Measurements from ENCODE around the gene CCDC13.

The CCDC13 gene

DNA sequence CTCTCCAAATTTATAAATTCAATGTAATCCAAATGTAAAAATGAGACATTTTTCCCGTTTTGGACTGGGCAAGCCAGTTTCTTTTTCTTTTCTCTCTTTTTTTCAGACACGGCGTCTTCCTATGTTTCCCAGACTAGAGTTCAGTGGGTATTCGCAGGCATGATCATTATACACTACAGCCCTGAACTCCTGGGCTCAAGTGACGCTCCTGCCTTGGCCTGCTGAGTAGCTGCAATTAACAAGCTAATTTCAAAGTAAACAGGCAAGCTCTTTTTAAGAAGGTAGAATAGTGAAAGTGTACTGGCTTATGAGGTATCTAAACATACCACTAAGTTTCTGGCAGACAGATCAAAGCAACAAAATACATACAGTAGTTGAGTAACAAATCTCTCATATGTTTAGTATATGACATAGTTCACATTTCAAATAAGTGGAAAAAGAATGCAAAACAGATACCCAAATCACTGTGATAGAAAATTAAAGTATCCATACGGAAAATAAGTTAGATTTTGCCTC lies 17.7 kb upstream of the CCDC13 start:
- TF ChIP-seq, protein P1, sequence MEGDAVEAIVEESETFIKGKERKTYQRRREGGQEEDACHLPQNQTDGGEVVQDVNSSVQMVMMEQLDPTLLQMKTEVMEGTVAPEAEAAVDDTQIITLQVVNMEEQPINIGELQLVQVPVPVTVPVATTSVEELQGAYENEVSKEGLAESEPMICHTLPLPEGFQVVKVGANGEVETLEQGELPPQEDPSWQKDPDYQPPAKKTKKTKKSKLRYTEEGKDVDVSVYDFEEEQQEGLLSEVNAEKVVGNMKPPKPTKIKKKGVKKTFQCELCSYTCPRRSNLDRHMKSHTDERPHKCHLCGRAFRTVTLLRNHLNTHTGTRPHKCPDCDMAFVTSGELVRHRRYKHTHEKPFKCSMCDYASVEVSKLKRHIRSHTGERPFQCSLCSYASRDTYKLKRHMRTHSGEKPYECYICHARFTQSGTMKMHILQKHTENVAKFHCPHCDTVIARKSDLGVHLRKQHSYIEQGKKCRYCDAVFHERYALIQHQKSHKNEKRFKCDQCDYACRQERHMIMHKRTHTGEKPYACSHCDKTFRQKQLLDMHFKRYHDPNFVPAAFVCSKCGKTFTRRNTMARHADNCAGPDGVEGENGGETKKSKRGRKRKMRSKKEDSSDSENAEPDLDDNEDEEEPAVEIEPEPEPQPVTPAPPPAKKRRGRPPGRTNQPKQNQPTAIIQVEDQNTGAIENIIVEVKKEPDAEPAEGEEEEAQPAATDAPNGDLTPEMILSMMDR (IDR thresholded peaks at IDR 0.05; ENCODE audit: extremely low read depth, missing control alignments): no peak
- no peak for DNase-seq (ENCODE audit: low spot score)

DNA sequence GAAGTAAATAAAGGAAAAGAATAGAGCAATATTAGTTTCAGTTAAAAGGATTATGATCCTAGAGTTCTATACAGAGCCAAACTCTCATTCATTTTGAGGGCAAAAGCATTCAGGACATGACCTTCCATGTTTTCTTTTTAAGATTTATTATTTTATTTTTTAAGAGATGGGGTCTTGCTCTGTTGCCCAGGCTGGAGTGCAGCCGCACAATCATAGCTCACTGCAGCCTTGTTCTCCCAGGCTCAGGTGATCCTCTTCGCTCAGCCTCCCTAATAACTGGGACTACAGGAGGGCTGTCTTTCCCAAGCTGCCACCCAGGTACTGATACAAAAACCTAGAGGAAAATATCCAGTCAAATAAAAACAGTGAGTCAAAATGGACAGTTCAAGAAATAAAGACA lies 13.6 kb upstream of the CCDC13 start:
- DNase-seq (ENCODE audit: low spot score): no peak
- TF ChIP-seq, protein P1 (IDR thresholded peaks at IDR 0.05; ENCODE audit: extremely low read depth, missing control alignments): no peak

DNA sequence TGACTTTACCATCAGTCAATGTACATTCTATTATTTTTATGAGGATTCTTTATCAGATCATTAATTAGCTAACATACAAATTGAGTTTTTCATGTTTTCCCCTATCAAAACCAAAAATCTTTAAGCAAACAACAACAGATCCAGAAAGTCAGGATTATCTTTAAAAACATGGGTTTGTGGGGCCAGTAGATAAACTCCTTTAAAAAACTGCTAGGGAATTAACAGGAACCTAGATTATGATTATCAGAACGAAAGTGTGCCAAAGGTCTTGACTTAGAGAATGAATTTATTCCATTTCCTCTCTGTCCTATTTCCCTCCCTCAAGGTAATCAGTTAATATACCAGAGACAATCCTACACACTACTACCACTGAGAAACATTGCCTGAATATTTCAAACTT lies 13.2 kb upstream of the CCDC13 start:
- TF ChIP-seq, protein P1 (IDR thresholded peaks at IDR 0.05; ENCODE audit: extremely low read depth, missing control alignments): no peak
- no peak for DNase-seq (ENCODE audit: low spot score)

DNA sequence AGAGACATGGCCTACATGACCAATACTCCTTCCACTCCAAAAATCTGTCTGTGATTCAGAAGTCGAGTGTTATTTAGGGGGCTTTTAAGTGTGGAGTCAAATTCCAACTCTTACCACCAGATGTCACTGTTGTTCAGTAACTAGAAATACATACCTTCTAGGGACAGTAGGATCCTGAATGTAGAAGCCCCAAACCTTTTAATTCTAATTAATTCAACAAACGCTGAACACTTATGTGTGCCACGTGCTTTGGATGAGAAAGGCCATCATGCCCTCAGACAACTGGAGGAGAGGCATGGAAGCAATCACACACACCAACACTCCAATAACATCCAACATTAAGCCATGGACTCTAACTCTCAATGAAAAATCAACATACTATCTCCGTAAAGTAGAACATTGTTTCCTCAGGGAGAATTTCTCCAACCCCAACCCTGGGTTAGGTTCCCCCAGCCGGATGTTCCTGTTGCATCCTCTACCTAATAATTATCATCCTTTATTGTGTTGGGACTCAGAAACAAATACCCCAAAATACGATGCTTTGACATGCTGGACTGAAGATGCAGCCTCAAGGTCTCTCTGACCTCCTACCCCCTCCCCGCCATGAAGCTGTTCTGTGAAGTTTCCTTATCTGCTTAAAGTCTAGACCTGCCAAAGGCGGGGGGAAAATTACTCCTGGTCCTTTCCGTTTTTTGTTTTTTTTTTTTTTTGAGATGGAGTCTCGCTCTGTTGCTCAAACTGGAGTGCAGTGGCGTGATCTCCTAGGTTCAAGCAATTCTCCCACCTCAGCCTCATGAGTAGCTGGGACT lies 8.0 kb upstream of the CCDC13 start:
- peak; percentile 56 for DNase-seq (ENCODE audit: low spot score)
- TF ChIP-seq, protein P1 (IDR thresholded peaks at IDR 0.05; ENCODE audit: extremely low read depth, missing control alignments): peak; percentile 36

DNA sequence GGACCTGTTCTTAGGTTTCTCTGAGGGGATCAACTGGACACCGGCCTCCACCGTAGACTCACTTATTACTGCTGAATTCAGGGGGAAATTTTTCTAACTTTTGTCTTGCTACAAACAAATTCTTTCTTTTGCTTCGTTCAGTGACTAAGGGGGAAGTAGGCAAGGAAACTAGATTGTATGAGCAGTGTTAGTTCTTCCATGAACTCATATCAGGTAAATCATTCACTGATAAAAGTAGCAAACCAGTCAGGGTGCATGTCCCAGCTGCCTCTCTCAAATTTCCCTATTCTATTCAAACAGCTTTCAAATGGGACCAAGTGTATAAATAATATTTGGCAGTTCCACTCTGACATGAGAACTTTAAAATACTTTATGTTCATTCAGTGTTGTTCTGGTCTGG lies 7.3 kb upstream of the CCDC13 start:
- TF ChIP-seq, protein P1 (IDR thresholded peaks at IDR 0.05; ENCODE audit: extremely low read depth, missing control alignments): no peak
- DNase-seq (ENCODE audit: low spot score): no peak

DNA sequence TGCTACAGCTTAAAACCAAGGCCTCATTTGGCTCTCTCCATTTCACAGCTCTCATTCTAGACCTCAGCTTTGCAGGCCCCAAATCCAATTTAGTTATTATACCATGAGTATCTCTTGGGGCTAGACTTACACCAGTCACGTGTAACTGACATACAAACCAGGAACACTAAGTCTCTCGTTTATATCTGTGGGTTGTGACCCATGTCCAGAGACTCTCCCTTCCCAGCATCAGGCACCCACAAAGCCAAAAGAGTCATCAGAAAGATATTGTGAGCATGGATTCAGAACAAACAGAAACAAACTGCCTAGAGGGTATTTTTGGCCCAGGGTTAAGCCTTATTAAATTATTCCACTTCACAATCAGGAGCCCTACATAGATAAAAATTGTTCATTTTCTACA lies 5.6 kb upstream of the CCDC13 start:
- TF ChIP-seq, protein P1 (IDR thresholded peaks at IDR 0.05; ENCODE audit: extremely low read depth, missing control alignments): no peak
- no peak for DNase-seq (ENCODE audit: low spot score)

DNA sequence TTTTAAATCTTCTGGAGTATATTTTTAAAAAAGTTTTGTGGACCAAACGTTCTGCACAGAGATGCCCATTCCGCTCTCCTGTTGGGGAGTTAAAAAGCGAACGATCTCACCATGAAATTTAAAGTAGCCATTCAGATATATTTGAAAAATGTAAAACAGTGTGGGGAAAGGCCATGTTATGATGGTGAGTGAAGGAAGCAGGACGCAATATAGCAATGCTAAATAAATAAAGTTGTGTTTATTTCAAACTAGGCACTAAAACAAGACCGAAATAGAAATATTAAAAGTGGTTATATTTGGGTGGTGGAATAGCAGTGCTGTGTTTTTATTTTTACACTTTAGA lies 327 bp upstream of the CCDC13 start:
- TF ChIP-seq, protein P1 (IDR thresholded peaks at IDR 0.05; ENCODE audit: extremely low read depth, missing control alignments): no peak
- no peak for DNase-seq (ENCODE audit: low spot score)

Data from GM20000 (cell line).